CD4-positive, alpha-beta memory T cell (primary cell): ENCODE data around the gene SETD7. TPM values are rescaled to one million over a fixed set of nuclear protein-coding genes. Genes with fewer than 3 reads are reported as not detected.

Experiments
- CTCF ChIA-PET: fragments of 350-600 bp; sonication (Branson Sonifier 250); formaldehyde crosslinking; loops from one replicate; lab custom pipeline; 2021; ENCODE audit warnings: inconsistent platforms; ENCODE audit not compliant: partially characterized antibody; lab: Charles Lee
- POLR2A ChIA-PET: fragments of 350-600 bp; sonication (Branson Sonifier 250); formaldehyde crosslinking; loops from one replicate; lab custom pipeline; 2021; ENCODE audit not compliant: partially characterized antibody; lab: Charles Lee
- DNase-seq, 5 donors: peaks; one replicate each; pipeline versions ENCODE4 v3.0.0 to v3.0.0-alpha.2; 2020 to 2022; ENCODE audit warnings: mixed read lengths in 1 of 5
- H3K27ac ChIP-seq: one replicate; pipeline ENCODE4 v1.7.0; 2013; ENCODE audit warnings: low read depth, low read length
- H3K27me3 ChIP-seq: 2 replicates; pipeline ENCODE4 v1.7.0; 2013; ENCODE audit warnings: mild to moderate bottlenecking, low read length, moderate library complexity; ENCODE audit not compliant: insufficient read depth
- H3K36me3 ChIP-seq: 2 replicates; pipeline ENCODE4 v1.7.0; 2013; ENCODE audit warnings: mild to moderate bottlenecking, low read length, moderate library complexity; ENCODE audit not compliant: insufficient read depth
- H3K4me1 ChIP-seq: 2 replicates; pipeline ENCODE4 v1.7.0; 2013; ENCODE audit warnings: mild to moderate bottlenecking, low read length, moderate library complexity; ENCODE audit not compliant: insufficient read depth
- H3K4me3 ChIP-seq, 2 donors: one replicate each; pipeline ENCODE4 v1.7.0; 2013; ENCODE audit warnings: low read length in 2 of 2, mild to moderate bottlenecking in 1 of 2
- H3K9me3 ChIP-seq, 2 donors: one replicate each; pipeline ENCODE4 v1.7.0; 2013; ENCODE audit warnings: low read length in 2 of 2, control low read depth in 1 of 2; ENCODE audit not compliant: control insufficient read depth in 1 of 2
- H3K27ac Mint-ChIP-seq, 7 donors: one replicate each; pipeline ENCODE4 v1.8.0; 2020 to 2021; ENCODE audit warnings: mixed read lengths in 7 of 7, mild to moderate bottlenecking in 6 of 7, inconsistent platforms in 3 of 7, moderate library complexity in 3 of 7
- H3K27me3 Mint-ChIP-seq, 2 donors: one replicate each; pipeline ENCODE4 v1.8.0; 2020 to 2021; ENCODE audit warnings: mixed read lengths in 2 of 2
- H3K36me3 Mint-ChIP-seq, 2 donors: one replicate each; pipeline ENCODE4 v1.8.0; 2020 to 2021; ENCODE audit warnings: mixed read lengths in 2 of 2, inconsistent platforms in 1 of 2, mild to moderate bottlenecking in 1 of 2
- H3K4me1 Mint-ChIP-seq, 4 donors: one replicate each; pipeline ENCODE4 v1.8.0; 2020 to 2021; ENCODE audit warnings: mixed read lengths in 4 of 4, mild to moderate bottlenecking in 1 of 4
- H3K4me3 Mint-ChIP-seq, 8 donors: one replicate each; pipeline ENCODE4 v1.8.0; 2020 to 2021; ENCODE audit warnings: mixed read lengths in 8 of 8, mild to moderate bottlenecking in 7 of 8, moderate library complexity in 6 of 8, inconsistent platforms in 3 of 8
- H3K9me3 Mint-ChIP-seq, 8 donors: one replicate each; pipeline ENCODE4 v1.8.0; 2020 to 2021; ENCODE audit warnings: mixed read lengths in 8 of 8, mild to moderate bottlenecking in 5 of 8, inconsistent platforms in 3 of 8, moderate library complexity in 1 of 8
- intact Hi-C: fragments of 100-400 bp; cut with micrococcal nuclease; formaldehyde crosslinking; loops from one replicate; pipeline ENCODE4 v1.15.1; 2023
- polyA plus RNA-seq, 2 donors: library from polyadenylated mRNA; unstranded; fragments of 300-500 nt; fragmentation: Illumina TruSeq; gene quantifications; one replicate each; pipeline ENCODE4 v1.2.3, GENCODE V29; 2021
- total RNA-seq, 2 experiments: library from RNA; stranded (reverse); gene quantifications; one replicate each; pipeline ENCODE4 v1.2.3, GENCODE V29; 2021

The SETD7 gene
- total and polyA plus RNA-seq, 4 experiments from 2014 or later = 3.9 to 14.6 (median 9.7) TPM

GRCh38 chr4:139599076-139599475 lies 43.1 kb upstream of the SETD7 start:
- H3K4me1 Mint-ChIP-seq = no peaks in the 10 kb centered on the region
- no peak overlapping the region for H3K4me3 ChIP-seq
- H3K27ac Mint-ChIP-seq = no peak overlapping the region
- no peak overlapping the region for H3K27ac ChIP-seq
- H3K27me3 ChIP-seq = no peaks in the 10 kb centered on the region
- H3K27me3 Mint-ChIP-seq = peaks cover 5 to 10% of the 10 kb centered on the region in 2 donors
- H3K36me3 Mint-ChIP-seq = no peaks in the 10 kb centered on the region
- H3K4me1 ChIP-seq = no peaks in the 10 kb centered on the region
- no peaks in the 10 kb centered on the region for H3K9me3 Mint-ChIP-seq
- H3K36me3 ChIP-seq = no peaks in the 10 kb centered on the region
- POLR2A ChIA-PET = no interaction called here
- CTCF ChIA-PET = interaction anchor here (1.0 to 1.7 kb wide), 2 partner anchors 20 to 53 kb away, joined by 3 to 5 read pairs; no protein-coding TSS in a partner anchor
- no peak overlapping the region for H3K4me3 Mint-ChIP-seq
- H3K9me3 ChIP-seq = no peaks in the 10 kb centered on the region
- no peak for DNase-seq
- intact Hi-C loops = no loop called here

GRCh38 chr4:139596684-139597279 lies 40.8 kb upstream of the SETD7 start:
- DNase-seq = no peak
- Histone ChIP-seq H3K27ac (no peak overlapping the region), H3K4me1 (no peaks in the 10 kb centered on the region), H3K27me3 (no peaks in the 10 kb centered on the region), H3K4me3 (no peak overlapping the region), H3K36me3 (no peaks in the 10 kb centered on the region), H3K9me3 (no peaks in the 10 kb centered on the region)
- Mint-ChIP-seq H3K4me3 (no peak overlapping the region), H3K9me3 (no peaks in the 10 kb centered on the region), H3K36me3 (no peaks in the 10 kb centered on the region), H3K4me1 (peaks cover 0 to 3% (median 0%) of the 10 kb centered on the region in 4 donors), H3K27ac (no peak overlapping the region), H3K27me3 (peaks cover 5 to 10% of the 10 kb centered on the region in 2 donors)
- POLR2A ChIA-PET = no interaction called here
- intact Hi-C loops = no loop called here
- CTCF ChIA-PET = no interaction called here

GRCh38 chr4:139596034-139596683 lies 40.1 kb upstream of the SETD7 start:
- Histone ChIP-seq H3K4me1 (no peaks in the 10 kb centered on the region), H3K9me3 (no peaks in the 10 kb centered on the region), H3K27ac (no peak overlapping the region), H3K27me3 (no peaks in the 10 kb centered on the region), H3K36me3 (no peaks in the 10 kb centered on the region), H3K4me3 (no peak overlapping the region)
- Mint-ChIP-seq H3K4me1 (peaks cover 0 to 3% (median 0%) of the 10 kb centered on the region in 4 donors), H3K9me3 (no peaks in the 10 kb centered on the region), H3K27ac (no peak overlapping the region), H3K36me3 (no peaks in the 10 kb centered on the region), H3K4me3 (no peak overlapping the region), H3K27me3 (peaks cover 5 to 10% of the 10 kb centered on the region in 2 donors)
- ChIA-PET CTCF (no interaction called here), POLR2A (no interaction called here)
- no peak for DNase-seq
- intact Hi-C loops = no loop called here

- CTCF ChIA-PET = interaction anchor here (1.0 to 1.8 kb wide), 2 partner anchors 8 to 9 kb away, joined by 6 to 9 read pairs; no protein-coding TSS in a partner anchor
- no peaks in the 10 kb centered on the region for H3K4me1 ChIP-seq
- peaks cover 0 to 3% (median 0%) of the 10 kb centered on the region in 4 donors for H3K4me1 Mint-ChIP-seq
- intact Hi-C loops = no loop called here
- no peak overlapping the region for H3K4me3 ChIP-seq
- no peak overlapping the region for H3K27ac ChIP-seq
- H3K27me3 ChIP-seq = no peaks in the 10 kb centered on the region
- H3K36me3 ChIP-seq = no peaks in the 10 kb centered on the region
- H3K27me3 Mint-ChIP-seq = peaks cover 5 to 10% of the 10 kb centered on the region in 2 donors
- H3K9me3 ChIP-seq = no peaks in the 10 kb centered on the region
- no peaks in the 10 kb centered on the region for H3K9me3 Mint-ChIP-seq
- no peak overlapping the region for H3K4me3 Mint-ChIP-seq
- DNase-seq = no peak
- H3K27ac Mint-ChIP-seq = no peak overlapping the region
- no peaks in the 10 kb centered on the region for H3K36me3 Mint-ChIP-seq
- POLR2A ChIA-PET = no interaction called here
Measured at GRCh38 chr4:139594591-139595185, 38.7 kb upstream of the SETD7 start.

GRCh38 chr4:139593091-139593564 lies 37.1 kb upstream of the SETD7 start:
- no peaks in the 10 kb centered on the region for H3K36me3 Mint-ChIP-seq
- Histone ChIP-seq H3K4me3 (no peak overlapping the region), H3K27ac (no peak overlapping the region), H3K36me3 (no peaks in the 10 kb centered on the region), H3K9me3 (no peaks in the 10 kb centered on the region), H3K4me1 (no peaks in the 10 kb centered on the region), H3K27me3 (no peaks in the 10 kb centered on the region)
- POLR2A ChIA-PET = no interaction called here
- peaks cover 0 to 3% (median 0%) of the 10 kb centered on the region in 4 donors for H3K4me1 Mint-ChIP-seq
- CTCF ChIA-PET = interaction anchor here (1.0 to 1.8 kb wide), 2 partner anchors 10 to 13 kb away, joined by 3 to 9 read pairs; no protein-coding TSS in a partner anchor
- no peak for DNase-seq
- no peak overlapping the region for H3K27ac Mint-ChIP-seq
- H3K4me3 Mint-ChIP-seq = no peak overlapping the region
- peaks cover 3 to 9% of the 10 kb centered on the region in 2 donors for H3K27me3 Mint-ChIP-seq
- intact Hi-C loops = no loop called here
- peaks cover 0 to 2% (median 0%) of the 10 kb centered on the region in 8 donors for H3K9me3 Mint-ChIP-seq

GRCh38 chr4:139589336-139590018 lies 33.5 kb upstream of the SETD7 start:
- peaks cover 0 to 3% (median 0%) of the 10 kb centered on the region in 4 donors for H3K4me1 Mint-ChIP-seq
- POLR2A ChIA-PET = no interaction called here
- H3K9me3 ChIP-seq = no peaks in the 10 kb centered on the region
- no peak overlapping the region for H3K4me3 Mint-ChIP-seq
- H3K27me3 Mint-ChIP-seq = peaks cover 0 to 2% of the 10 kb centered on the region in 2 donors
- H3K9me3 Mint-ChIP-seq = peaks cover 0 to 2% (median 0%) of the 10 kb centered on the region in 8 donors
- H3K4me1 ChIP-seq = no peaks in the 10 kb centered on the region
- CTCF ChIA-PET = no interaction called here
- no peaks in the 10 kb centered on the region for H3K36me3 ChIP-seq
- intact Hi-C loops = no loop called here
- no peaks in the 10 kb centered on the region for H3K36me3 Mint-ChIP-seq
- H3K4me3 ChIP-seq = no peak overlapping the region
- DNase-seq = no peak
- no peaks in the 10 kb centered on the region for H3K27me3 ChIP-seq
- no peak overlapping the region for H3K27ac Mint-ChIP-seq
- no peak overlapping the region for H3K27ac ChIP-seq

GRCh38 chr4:139587446-139587845 lies 31.4 kb upstream of the SETD7 start:
- Mint-ChIP-seq H3K4me1 (no peaks in the 10 kb centered on the region), H3K4me3 (no peak overlapping the region), H3K27me3 (peaks cover 2 to 8% of the 10 kb centered on the region in 2 donors), H3K36me3 (no peaks in the 10 kb centered on the region), H3K27ac (no peak overlapping the region), H3K9me3 (peaks cover 0 to 2% (median 0%) of the 10 kb centered on the region in 8 donors)
- H3K9me3 ChIP-seq = no peaks in the 10 kb centered on the region
- H3K36me3 ChIP-seq = no peaks in the 10 kb centered on the region
- intact Hi-C loops = no loop called here
- H3K27ac ChIP-seq = no peak overlapping the region
- H3K27me3 ChIP-seq = no peaks in the 10 kb centered on the region
- H3K4me3 ChIP-seq = no peak overlapping the region
- ChIA-PET POLR2A (no interaction called here), CTCF (interaction anchor here (0.7 to 1.4 kb wide), 3 partner anchors 16 to 65 kb away, joined by 3 to 4 read pairs (median 3); no protein-coding TSS in a partner anchor)
- DNase-seq = no peak
- H3K4me1 ChIP-seq = no peaks in the 10 kb centered on the region
